ENCODE results near the gene MRPL23. TPM values are rescaled to one million over a fixed set of nuclear protein-coding genes. Genes with fewer than 3 reads are reported as not detected.
"Not testable (repeated sequence)": the region's sequence is repeated elsewhere in the genome, so short reads cannot be mapped to it uniquely, and the experiment has no call there.

Gene MRPL23
- polyA plus RNA-seq, 1 experiment: 39.8 TPM

DNA sequence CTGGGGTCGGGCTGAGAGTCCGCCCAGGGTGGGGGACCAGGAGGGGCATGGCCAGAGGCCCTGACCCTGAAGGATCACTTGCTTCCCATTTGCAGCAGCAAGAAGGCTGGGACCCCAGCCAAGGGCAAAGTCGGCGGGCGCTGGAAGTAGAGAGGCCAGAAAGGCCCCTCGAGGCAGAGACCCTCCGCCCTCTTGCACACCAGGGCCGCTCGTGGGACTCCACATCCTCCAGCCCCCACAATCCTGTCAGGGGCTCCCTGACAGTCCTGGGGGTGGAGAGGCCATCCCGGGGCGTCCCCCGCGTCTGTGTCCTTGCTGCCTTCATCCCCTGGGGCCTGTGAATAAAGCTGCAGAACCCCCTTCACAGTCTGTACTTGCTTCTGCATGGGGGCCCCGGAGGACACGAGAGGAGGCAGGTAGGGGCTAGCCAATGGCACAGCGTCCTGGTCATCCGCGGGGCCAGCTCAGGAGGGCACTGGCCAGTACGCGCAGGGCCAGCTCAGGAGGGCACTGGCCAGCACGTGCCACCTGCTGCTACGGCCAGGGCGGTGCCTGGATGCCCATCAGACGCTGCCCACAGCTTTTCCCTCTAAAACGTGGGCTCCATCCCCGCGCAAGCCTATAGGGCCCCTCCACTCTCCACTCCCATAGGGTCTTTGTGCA, 8.7 kb upstream of the MRPL23 start:
- TF ChIP-seq CTCF (IDR thresholded peaks at IDR 0.05; ENCODE audit: insufficient read depth, low read depth, low read length): no peak
- no peak for DNase-seq (ENCODE audit: low read depth)
- CTCF ChIA-PET: interaction anchor here (0.6 kb wide), 1 partner anchor 241 kb away, joined by 3 read pairs; the partner anchor contains the start of gene KRTAP5-6
- no peak overlapping the region for H3K4me3 ChIP-seq (ENCODE audit: low read depth, low read length)
- POLR2A ChIA-PET: no interaction called here
- H3K27me3 ChIP-seq (ENCODE audit: control insufficient read depth, insufficient read depth, low read length): no peaks in the 10 kb centered on the region
- H3K36me3 ChIP-seq (ENCODE audit: control insufficient read depth, insufficient read depth, low read length): no peaks in the 10 kb centered on the region

GRCh38 chr11:1939006-1939625, 8.0 kb upstream of the MRPL23 start:
- POLR2A ChIA-PET: no interaction called here
- Histone ChIP-seq H3K4me3 (ENCODE audit: low read depth, low read length) (no peak overlapping the region), H3K27me3 (ENCODE audit: control insufficient read depth, insufficient read depth, low read length) (no peaks in the 10 kb centered on the region), H3K36me3 (ENCODE audit: control insufficient read depth, insufficient read depth, low read length) (no peaks in the 10 kb centered on the region)
- no peak for TF ChIP-seq CTCF (IDR thresholded peaks at IDR 0.05; ENCODE audit: insufficient read depth, low read depth, low read length)
- CTCF ChIA-PET: interaction anchor here (0.6 kb wide), 1 partner anchor 242 kb away, joined by 3 read pairs; the partner anchor contains the start of gene KRTAP5-6
- no peak for DNase-seq (ENCODE audit: low read depth)

- DNase-seq (ENCODE audit: low read depth); POLR2A ChIA-PET; H3K27me3 ChIP-seq (ENCODE audit: control insufficient read depth, insufficient read depth, low read length); CTCF ChIA-PET; H3K4me3 ChIP-seq (ENCODE audit: low read depth, low read length); H3K36me3 ChIP-seq (ENCODE audit: control insufficient read depth, insufficient read depth, low read length): not testable (repeated sequence)
Observed at GRCh38 chr11:1939788-1940187, 7.3 kb upstream of the MRPL23 start.

- no peaks in the 10 kb centered on the region for H3K36me3 ChIP-seq (ENCODE audit: control insufficient read depth, insufficient read depth, low read length)
- no peak for TF ChIP-seq CTCF (IDR thresholded peaks at IDR 0.05; ENCODE audit: insufficient read depth, low read depth, low read length)
- no peaks in the 10 kb centered on the region for H3K27me3 ChIP-seq (ENCODE audit: control insufficient read depth, insufficient read depth, low read length)
- DNase-seq (ENCODE audit: low read depth): no peak
- ChIA-PET CTCF (interaction anchor here (0.9 kb wide), 1 partner anchor 22 kb away, joined by 3 read pairs; no protein-coding TSS in a partner anchor), POLR2A (no interaction called here)
- no peak overlapping the region for H3K4me3 ChIP-seq (ENCODE audit: low read depth, low read length)
Observed at GRCh38 chr11:1942558-1943260, 4.4 kb upstream of the MRPL23 start.

GRCh38 chr11:1943576-1943975, 3.6 kb upstream of the MRPL23 start:
- TF ChIP-seq CTCF (IDR thresholded peaks at IDR 0.05; ENCODE audit: insufficient read depth, low read depth, low read length): no peak
- DNase-seq (ENCODE audit: low read depth): no peak
- CTCF ChIA-PET: interaction anchor here (1.0 to 1.2 kb wide), 2 partner anchors 58 to 61 kb away, joined by 4 to 6 read pairs; no protein-coding TSS in a partner anchor
- POLR2A ChIA-PET: no interaction called here
- Histone ChIP-seq H3K36me3 (ENCODE audit: control insufficient read depth, insufficient read depth, low read length) (no peaks in the 10 kb centered on the region), H3K27me3 (ENCODE audit: control insufficient read depth, insufficient read depth, low read length) (no peaks in the 10 kb centered on the region), H3K4me3 (ENCODE audit: low read depth, low read length) (no peak overlapping the region)

All from BJ (cell line).